Mucosa of stomach (tissue), 1 donor: ENCODE results near the gene P2RX3.
"Not testable (repeated sequence)": the region's sequence is repeated elsewhere in the genome, so short reads cannot be mapped to it uniquely, and the experiment has no call there.

ENCODE experiments used
- H3K27me3 ChIP-seq: one replicate; pipeline ENCODE4 v1.7.0; 2013; ENCODE audit warnings: mild to moderate bottlenecking, low read length; ENCODE audit not compliant: control insufficient read depth, insufficient read depth
- H3K36me3 ChIP-seq: one replicate; pipeline ENCODE4 v1.7.0; 2013; ENCODE audit warnings: low read length; ENCODE audit not compliant: control insufficient read depth, insufficient read depth
- H3K4me1 ChIP-seq: one replicate; pipeline ENCODE4 v1.7.0; 2013; ENCODE audit warnings: mild to moderate bottlenecking, low read length; ENCODE audit not compliant: control insufficient read depth, insufficient read depth
- H3K4me3 ChIP-seq: one replicate; pipeline ENCODE4 v1.7.0; 2013; ENCODE audit warnings: low read length
- H3K9ac ChIP-seq: one replicate; pipeline ENCODE4 v1.7.0; 2013; ENCODE audit warnings: mild to moderate bottlenecking, low read length, moderate library complexity
- H3K9me3 ChIP-seq: one replicate; pipeline ENCODE4 v1.7.0; 2013; ENCODE audit warnings: mild to moderate bottlenecking, low read length, moderate library complexity; ENCODE audit not compliant: control insufficient read depth
- donor health status: Pancreatic carcinoma.

P2RX3 gene

DNA sequence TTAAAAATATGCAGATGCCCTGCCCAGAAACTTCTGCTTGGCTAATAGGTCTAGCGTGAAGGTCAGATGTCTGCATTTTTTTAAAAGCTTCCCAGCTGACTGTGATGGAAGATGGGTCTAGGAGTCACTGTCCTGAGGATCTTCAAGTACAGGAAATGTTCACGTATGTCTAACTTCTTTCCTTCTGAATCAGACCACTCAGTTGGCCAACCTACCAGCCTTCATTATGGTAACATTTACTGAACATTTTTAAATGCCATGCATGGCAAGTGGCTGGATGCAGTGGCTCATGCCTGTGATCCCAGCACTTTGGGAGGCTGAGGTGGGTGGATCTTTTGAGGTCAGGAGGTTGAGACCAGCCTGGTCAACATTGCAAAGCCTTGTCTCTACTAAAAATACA lies 53.4 kb downstream of the P2RX3 start:
- Histone ChIP-seq H3K9me3 (no peaks in the 10 kb centered on the region), H3K4me1 (no peaks in the 10 kb centered on the region), H3K36me3 (no peaks in the 10 kb centered on the region), H3K9ac (no peak overlapping the region), H3K27me3 (no peaks in the 10 kb centered on the region), H3K4me3 (no peak overlapping the region)

DNA sequence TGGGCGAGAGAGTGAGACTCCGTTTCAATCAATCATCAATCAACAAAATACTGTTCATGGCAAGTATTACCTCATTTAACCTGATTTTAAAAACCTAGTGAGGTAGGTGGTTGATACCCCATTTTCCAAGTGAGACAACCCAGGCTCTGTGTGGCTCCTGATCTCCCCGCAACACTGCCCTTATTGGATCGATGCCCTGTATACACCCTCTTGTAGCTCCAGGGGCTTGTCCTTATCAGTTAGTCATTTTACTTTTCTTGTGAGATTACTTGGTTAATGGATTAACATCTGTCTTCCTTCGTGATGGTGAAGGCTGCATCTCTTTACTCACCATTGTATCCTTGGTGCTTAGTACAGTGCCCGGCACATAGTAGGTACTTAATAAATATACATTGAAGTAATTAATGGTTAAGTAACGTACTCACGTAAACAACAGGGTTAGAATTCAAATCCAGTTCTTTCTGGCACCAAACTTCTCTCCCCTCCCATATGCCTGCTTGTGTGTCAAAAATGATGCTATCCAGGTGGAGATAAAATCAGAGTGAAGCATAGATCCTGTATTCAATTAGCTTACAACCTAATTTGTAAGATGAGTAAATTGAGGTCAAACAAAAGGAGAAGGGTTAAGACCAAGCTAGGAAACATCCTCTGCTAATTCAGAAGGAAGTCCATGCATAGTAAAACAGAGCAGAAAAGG lies 54.1 kb downstream of the P2RX3 start:
- Histone ChIP-seq H3K36me3 (no peaks in the 10 kb centered on the region), H3K27me3 (no peaks in the 10 kb centered on the region), H3K9ac (no peak overlapping the region), H3K4me1 (no peaks in the 10 kb centered on the region), H3K9me3 (no peaks in the 10 kb centered on the region), H3K4me3 (no peak overlapping the region)

DNA sequence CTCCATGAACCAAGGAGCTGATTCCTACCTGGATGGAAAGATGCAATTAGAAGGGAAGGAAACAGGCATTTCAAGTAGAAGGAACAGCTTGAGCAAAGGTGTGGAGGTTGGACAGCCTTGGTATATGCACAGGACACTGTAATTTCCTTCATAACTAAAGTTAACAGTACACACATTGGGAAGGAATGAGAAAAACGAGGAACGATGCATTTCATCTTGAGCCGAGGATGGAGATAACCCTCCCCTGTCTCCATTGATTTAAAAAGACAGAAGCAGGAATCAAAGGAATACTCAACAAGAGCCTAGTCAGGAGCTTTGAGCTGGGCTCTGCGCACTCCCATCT lies 54.6 kb downstream of the P2RX3 start:
- H3K36me3 ChIP-seq: no peaks in the 10 kb centered on the region
- no peaks in the 10 kb centered on the region for H3K4me1 ChIP-seq
- no peak overlapping the region for H3K9ac ChIP-seq
- no peak overlapping the region for H3K4me3 ChIP-seq
- no peaks in the 10 kb centered on the region for H3K27me3 ChIP-seq
- H3K9me3 ChIP-seq: no peaks in the 10 kb centered on the region

DNA sequence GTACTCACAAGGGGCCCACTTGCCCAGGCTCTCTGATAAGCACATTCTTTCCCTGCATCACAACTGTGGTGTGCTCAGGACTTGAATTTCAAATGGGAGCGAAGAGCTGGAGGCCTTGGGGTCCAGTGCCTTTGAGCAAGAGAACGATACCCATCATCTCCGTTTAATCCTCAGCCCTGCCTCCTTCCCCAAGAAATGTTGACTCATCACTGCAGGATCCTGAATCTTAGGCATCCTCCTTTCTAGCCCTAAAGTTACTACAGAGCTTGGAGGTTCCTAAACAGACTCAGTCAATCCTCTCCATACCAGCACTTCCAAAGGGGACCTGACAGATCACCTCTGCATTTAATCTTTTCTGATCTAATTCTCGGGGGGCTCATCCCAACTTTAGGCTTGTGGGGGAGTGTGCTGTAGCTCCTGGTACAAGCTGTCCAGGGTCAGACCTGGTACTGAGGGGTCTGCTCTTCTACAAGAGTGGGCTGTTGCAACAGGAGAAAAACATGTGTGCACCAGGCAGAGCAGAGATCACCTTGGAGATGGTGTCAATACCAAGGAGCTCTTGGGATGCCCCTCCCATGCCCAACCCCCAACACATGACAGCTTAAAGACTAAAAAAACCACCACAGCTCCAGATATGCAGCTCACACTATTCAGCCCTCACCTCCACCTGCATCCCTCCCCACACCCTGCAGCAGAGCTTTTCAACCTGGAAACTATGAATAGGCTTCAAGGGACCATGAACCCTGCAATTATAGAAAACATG lies 56.2 kb downstream of the P2RX3 start:
- Histone ChIP-seq H3K4me1 (no peaks in the 10 kb centered on the region), H3K9ac (no peak overlapping the region), H3K36me3 (no peaks in the 10 kb centered on the region), H3K9me3 (no peaks in the 10 kb centered on the region), H3K27me3 (no peaks in the 10 kb centered on the region), H3K4me3 (no peak overlapping the region)

DNA sequence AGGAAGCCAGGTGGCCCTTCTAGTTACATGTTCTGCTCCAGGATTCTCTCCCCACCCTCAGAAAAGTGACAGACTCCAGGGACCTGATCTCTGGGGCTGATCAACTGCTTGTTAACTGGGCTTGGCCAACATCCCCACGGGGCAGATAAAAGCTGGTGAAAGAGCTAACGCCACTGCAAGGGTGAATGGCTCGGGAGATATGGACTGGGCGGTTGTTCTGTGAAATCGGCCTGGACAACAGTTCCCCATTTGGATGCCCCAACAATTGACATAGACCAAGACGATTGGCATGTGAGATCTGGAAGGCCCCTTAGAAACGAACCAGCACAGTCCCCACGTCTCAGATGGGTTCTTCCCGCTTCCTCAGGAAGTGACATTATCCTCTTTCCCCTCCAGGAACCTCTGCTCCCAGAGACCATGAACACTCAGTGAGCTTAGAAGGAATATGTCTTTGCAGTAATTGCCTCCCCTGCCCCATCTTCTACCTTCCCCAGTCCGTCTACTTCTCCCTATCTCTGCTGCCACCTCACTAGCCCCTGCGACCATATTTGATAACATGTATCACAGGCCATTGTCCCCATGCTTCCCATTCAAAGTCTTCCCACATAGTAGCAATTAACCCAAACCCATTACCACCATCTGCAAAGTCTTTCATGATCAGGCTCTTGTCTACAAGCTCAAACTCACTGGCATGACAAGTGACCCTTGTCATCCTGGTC lies 57.9 kb downstream of the P2RX3 start:
- H3K4me3 ChIP-seq: no peak overlapping the region
- no peaks in the 10 kb centered on the region for H3K9me3 ChIP-seq
- H3K4me1 ChIP-seq: no peaks in the 10 kb centered on the region
- H3K9ac ChIP-seq: no peak overlapping the region
- no peaks in the 10 kb centered on the region for H3K27me3 ChIP-seq
- H3K36me3 ChIP-seq: no peaks in the 10 kb centered on the region

DNA sequence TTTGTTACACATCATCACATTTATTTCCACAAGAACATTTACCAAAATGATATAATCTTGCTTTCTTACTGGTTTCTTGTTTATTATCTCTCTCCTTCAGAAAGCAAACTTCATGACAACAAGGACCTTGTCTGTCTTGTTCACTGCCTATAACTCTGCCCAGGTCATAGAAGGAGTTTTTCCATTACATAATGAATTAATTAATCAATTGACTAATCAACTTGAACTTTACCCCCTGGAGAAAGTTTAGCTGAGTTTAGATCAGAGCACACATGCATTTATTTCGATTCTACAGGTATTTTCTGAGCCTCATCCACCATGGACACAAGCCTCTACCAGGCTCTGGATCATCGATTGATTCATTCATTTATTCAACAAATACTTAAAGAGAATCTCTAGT lies 58.6 kb downstream of the P2RX3 start:
- no peaks in the 10 kb centered on the region for H3K36me3 ChIP-seq
- no peak overlapping the region for H3K9ac ChIP-seq

DNA sequence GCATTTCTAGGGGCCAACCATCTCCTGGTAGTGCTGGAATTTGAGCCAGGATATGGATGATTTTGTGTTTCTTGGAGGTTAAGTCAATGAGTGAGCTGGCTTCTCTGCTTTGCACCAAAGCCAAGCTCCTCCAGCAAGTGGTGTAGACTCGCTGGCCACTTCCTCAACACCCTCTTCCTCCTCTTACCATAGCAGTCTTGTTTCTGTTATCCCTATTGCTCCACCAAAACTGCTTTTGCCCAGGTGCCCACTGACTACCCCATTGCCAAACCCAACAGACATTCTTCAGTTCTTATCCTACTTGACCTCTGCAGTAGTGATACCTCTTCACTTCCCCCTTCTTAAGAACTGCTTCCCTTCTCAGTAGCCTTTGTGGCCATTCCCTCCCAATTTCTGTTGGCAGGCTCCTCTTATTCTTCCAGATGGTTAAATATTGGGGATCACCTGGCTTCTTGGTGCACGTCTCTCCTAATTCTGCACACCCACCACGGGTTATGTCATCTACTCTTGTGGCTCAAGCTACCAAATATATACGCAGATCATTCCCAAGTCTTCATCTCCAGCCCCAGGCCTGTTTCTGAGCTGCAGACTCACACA lies 59.3 kb downstream of the P2RX3 start:
- no peaks in the 10 kb centered on the region for H3K27me3 ChIP-seq

More for the DNA sequence above, 58.6 kb downstream of the P2RX3 start:
- no peaks in the 10 kb centered on the region for H3K27me3 ChIP-seq
- H3K9me3 ChIP-seq: no peaks in the 10 kb centered on the region
- H3K4me3 ChIP-seq: no peak overlapping the region
- H3K4me1 ChIP-seq: no peaks in the 10 kb centered on the region

DNA sequence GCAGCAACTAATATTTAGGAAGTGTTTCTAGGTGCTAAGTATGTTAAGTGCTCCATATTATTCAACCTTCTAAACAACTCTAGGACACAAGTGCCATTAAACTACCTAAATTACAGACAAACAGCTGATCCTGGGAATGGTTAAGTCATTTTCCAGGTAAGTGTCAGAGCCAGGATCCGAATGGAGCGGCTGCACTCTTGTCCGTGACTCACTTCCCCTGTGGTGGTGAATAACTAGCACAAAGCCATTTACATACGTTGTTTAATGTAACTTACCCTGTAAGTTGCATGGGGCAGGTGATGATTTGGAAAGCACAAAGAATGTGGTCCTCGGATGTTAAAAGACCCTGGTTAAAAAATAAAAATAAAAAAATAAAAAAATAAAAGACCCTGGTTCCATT lies 61.1 kb downstream of the P2RX3 start:
- Histone ChIP-seq H3K4me3 (no peak overlapping the region), H3K36me3 (no peaks in the 10 kb centered on the region), H3K27me3 (no peaks in the 10 kb centered on the region), H3K9ac (no peak overlapping the region), H3K9me3 (no peaks in the 10 kb centered on the region), H3K4me1 (no peaks in the 10 kb centered on the region)

More for the DNA sequence above, 59.3 kb downstream of the P2RX3 start:
- Histone ChIP-seq H3K36me3 (no peaks in the 10 kb centered on the region), H3K9ac (no peak overlapping the region), H3K4me3 (no peak overlapping the region), H3K4me1 (no peaks in the 10 kb centered on the region), H3K9me3 (no peaks in the 10 kb centered on the region)

DNA sequence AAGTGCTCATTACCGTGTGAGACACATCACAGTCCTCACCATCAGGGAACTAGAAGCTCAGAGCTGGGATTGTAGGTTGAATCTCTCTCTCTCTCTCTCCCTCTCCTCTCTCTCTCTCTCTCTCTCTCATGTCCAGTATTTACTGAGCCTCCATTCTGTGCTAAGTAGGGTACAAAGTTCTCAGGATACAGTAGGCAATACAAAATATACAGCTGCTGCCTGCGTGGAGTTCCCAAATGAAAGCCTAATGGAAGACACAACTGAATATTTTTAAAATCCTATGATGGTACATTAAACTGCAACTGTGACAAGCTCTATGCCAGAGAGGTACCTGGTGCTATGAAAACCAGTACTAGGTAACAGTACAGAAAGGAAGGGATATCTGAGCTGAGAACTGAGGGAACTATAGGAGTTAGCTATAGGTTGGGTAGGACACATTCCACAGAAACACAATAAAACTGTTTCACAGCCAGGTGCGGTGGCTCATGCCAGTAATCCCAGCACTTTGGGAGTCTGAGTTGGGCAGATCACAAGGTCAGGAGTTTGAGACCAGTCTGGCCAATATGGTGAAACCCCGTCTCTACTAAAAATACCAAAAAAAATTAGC lies 61.9 kb downstream of the P2RX3 start:
- Histone ChIP-seq H3K4me1 (no peaks in the 10 kb centered on the region), H3K9ac (no peak overlapping the region), H3K9me3 (no peaks in the 10 kb centered on the region), H3K27me3 (no peaks in the 10 kb centered on the region), H3K4me3 (no peak overlapping the region), H3K36me3 (no peaks in the 10 kb centered on the region)

DNA sequence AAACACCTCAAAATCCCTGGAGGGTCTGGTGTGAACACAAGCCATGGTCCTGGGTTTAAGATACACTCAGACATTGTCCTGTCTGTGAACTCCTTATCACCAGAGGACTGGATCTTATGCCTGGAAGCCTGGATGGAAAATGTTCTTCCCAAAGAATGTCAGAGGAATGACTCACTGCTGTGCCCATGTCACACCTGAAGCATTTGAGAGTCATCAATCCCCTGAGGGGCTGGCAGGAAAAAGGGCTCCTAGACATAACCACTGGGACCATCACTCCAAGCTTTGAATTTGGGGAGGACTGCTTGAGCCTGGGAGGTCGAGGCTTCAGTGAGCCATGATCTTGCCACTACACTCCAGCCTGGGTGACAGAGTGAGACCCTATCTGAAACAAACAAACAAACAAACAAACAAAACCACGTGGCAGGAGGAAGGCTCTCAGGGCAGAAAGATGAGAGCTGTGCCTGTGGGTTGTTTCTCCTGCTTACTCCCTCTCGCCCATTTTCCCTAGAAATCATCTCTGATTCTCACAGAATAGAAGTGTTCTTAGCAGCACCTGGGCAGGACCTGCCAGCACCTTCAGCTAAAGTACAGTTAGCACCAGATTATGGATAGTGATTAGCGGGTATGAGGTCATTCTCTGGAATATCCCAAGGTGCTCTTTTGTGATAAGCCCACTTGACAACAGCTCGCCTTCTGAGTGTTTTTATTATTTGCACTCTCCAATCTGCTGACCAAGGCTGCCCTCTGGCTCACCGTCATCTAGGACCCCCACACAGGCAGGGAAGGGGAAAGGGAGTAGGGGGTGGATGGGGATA lies 64.2 kb downstream of the P2RX3 start:
- H3K36me3 ChIP-seq: no peaks in the 10 kb centered on the region
- H3K4me3 ChIP-seq: no peak overlapping the region
- H3K4me1 ChIP-seq: no peaks in the 10 kb centered on the region
- H3K27me3 ChIP-seq: no peaks in the 10 kb centered on the region
- H3K9me3 ChIP-seq: no peaks in the 10 kb centered on the region
- no peak overlapping the region for H3K9ac ChIP-seq

DNA sequence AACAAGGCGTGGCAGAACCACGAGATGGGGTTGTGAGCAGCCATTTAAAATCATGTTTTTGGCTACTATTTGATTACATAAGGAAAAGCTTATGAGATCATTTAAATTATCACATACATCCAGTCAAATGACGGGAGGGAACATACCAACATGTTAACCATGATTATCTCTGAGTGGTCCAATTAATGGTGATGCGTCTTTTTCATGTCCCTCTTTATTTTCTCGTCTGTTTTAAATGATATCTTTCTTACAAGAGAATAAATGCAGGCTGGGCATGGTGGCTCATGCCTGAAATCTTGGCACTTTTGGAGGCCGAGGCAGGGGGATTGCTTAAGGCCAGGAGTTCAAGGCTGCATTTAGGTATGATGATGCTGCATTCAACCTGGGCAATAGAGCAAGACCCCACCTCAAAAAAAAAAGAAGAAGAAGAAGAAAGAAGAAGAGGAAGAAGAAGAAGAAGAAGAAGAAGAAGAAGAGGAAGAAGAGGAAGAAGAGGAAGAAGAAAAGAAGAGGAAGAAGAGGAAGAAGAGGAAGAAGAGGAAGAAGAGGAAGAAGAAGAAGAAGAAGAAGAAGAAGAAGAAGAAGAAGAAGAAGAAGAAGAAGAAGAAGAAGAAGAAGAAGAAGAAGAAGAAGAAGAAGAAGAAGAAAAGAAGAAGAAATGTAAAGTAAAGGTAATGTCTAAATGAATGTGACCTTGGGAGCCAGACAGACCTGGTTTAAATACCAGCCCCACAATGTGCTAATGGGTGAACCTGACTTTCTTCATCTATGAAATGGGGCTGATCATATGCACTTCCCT lies 65.0 kb downstream of the P2RX3 start:
- H3K36me3 ChIP-seq, H3K4me1 ChIP-seq, H3K9ac ChIP-seq, H3K27me3 ChIP-seq, H3K9me3 ChIP-seq, H3K4me3 ChIP-seq: not testable (repeated sequence)
